ENCODE measurements around the gene C17orf67.

Gene C17orf67, protein sequence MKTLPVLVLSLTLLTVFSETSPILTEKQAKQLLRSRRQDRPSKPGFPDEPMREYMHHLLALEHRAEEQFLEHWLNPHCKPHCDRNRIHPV

DNA sequence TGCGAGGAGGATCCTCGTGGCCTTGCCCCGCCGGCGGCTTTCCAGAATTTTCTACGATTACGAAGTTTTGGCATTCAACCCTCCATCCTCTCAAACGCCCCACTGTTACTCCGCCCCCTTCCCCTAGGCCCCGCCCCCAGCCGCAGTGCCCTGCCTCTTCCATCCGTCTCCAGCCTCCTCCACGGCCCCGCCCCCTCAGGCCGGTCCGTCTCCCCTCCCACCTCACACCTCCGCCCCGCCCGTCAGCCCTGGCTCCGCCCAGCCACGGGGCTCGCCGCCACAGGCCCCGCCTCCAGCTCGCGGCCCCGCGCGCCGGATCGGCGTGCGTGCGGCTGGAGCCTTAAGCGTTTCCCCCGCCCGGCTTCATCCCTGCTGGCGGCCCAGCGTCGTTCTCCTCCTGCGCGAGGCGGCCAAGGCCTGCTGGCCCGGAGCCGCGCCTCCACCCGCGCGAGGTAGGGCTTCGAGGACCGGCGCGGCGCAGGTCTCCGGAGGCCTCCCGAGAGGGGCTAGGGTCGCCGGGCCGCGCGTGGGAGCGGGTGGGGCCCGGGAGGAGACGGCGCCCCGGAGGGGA is at the start of gene C17orf67, which contains the start of gene DGKE:
C17orf67 (minus strand) TSS at position 112 of the 571 bp plus-strand sequence. CDS start 18,110 bp downstream, outside the sequence.
DGKE (plus strand) TSS at position 343 of the 571 bp plus-strand sequence. CDS start 645 bp downstream, outside the sequence.
- H3K4me1 Mint-ChIP-seq: peaks cover 65% of the 10 kb centered on the region
- peak within 1 kb of the TSS; percentile 96 for H3K27ac Mint-ChIP-seq
- DNase-seq: peak; percentile 99
- H3K36me3 Mint-ChIP-seq: peaks cover 36% of the 10 kb centered on the region
- H3K4me3 Mint-ChIP-seq: peak within 1 kb of the TSS; percentile 95
- CTCF ChIA-PET: interaction anchor here (2.9 to 3.0 kb wide), 2 partner anchors 15 to 106 kb away, joined by 7 to 19 read pairs; no protein-coding TSS in a partner anchor
- H3K27me3 Mint-ChIP-seq: no peaks in the 10 kb centered on the region
- H3K9me3 Mint-ChIP-seq: no peaks in the 10 kb centered on the region

DNA sequence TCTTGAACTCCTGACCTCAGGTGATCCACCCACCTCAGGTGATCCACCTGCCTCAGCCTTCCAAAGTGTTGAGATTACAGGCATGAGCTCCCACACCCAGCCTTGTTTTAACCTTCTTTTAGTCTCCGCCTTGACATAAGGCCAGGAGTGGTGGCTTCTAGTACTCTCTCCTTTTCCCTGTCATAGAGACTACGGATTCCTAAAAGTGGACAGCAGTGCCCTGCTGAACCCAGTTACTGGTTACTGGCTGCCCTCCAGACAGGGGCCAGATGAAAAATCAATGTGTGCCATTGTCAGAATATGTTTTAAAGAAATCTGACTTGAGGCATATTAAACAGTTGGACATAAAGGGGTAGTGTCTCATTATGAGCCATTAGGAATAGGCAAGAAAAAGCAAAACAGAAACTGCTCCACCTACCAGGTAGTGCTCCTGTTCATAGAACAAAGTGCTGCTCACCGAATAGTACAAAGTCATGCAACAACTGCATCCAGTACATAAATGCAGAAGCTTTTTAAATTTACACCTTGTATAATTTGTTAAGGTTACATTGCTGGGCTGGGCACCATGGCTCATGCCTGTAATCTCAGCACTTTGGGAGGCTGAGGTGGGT is 48.1 kb upstream of the C17orf67 start:
- no peak overlapping the region for H3K4me3 Mint-ChIP-seq
- H3K27me3 Mint-ChIP-seq: peaks cover 8% of the 10 kb centered on the region
- CTCF ChIA-PET: no interaction called here
- DNase-seq: no peak
- no peaks in the 10 kb centered on the region for H3K9me3 Mint-ChIP-seq
- peaks cover 8% of the 10 kb centered on the region for H3K36me3 Mint-ChIP-seq
- H3K4me1 Mint-ChIP-seq: no peaks in the 10 kb centered on the region
- H3K27ac Mint-ChIP-seq: no peak overlapping the region

DNA sequence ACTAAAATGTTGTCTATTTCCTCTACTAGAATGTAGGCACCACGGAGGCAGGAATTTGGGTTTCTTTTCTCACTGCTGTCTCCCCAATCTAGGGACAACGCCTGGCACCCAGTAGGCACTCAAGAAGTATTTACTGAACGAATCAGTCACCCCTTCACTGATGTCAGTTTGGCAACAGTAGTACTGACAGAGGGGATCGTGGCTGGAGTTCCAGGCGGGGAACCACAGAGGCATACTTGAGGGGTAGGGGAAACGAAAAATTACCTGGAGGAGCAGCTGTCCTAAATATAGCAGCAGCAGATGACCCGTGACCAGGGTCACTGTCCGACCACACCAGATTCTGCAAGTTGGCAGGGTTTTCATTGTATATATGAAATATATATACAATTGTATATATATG is 46.9 kb upstream of the C17orf67 start:
- Mint-ChIP-seq H3K4me1 (no peaks in the 10 kb centered on the region), H3K27me3 (peaks cover 8% of the 10 kb centered on the region), H3K4me3 (no peak overlapping the region), H3K27ac (no peak overlapping the region), H3K36me3 (peaks cover 1% of the 10 kb centered on the region), H3K9me3 (no peaks in the 10 kb centered on the region)
- no peak for DNase-seq
- CTCF ChIA-PET: no interaction called here

GRCh38 chr17:56880133-56880532 is 46.4 kb upstream of the C17orf67 start:
- no peak overlapping the region for H3K4me3 Mint-ChIP-seq
- DNase-seq: no peak

DNA sequence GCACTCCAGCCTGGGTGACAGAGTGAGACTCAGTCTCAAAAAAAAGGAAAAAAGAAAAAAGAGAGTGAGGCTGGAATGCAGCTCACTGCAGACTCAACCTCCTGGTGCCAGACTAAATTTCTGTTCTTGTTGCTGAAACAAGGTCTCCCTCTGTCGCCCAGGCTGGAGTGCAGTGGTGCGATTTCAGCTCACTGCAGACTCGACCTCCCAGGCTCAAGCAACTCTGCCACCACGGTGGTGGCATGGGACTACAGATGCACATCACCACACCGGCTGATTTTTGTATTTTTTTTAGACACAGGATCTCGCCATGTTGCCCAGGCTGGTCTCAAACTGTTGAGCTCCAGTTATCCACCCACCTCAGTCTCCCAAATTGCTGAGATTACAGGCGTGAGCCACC is 45.6 kb upstream of the C17orf67 start:
- no peaks in the 10 kb centered on the region for H3K9me3 Mint-ChIP-seq
- CTCF ChIA-PET: interaction anchor here (0.7 kb wide), 1 partner anchor 14 kb away, joined by 3 read pairs; no protein-coding TSS in a partner anchor
- no peak overlapping the region for H3K4me3 Mint-ChIP-seq
- H3K36me3 Mint-ChIP-seq: no peaks in the 10 kb centered on the region
- no peak overlapping the region for H3K27ac Mint-ChIP-seq
- H3K4me1 Mint-ChIP-seq: no peaks in the 10 kb centered on the region
- DNase-seq: no peak
- H3K27me3 Mint-ChIP-seq: peaks cover 8% of the 10 kb centered on the region

More at GRCh38 chr17:56880133-56880532, 46.4 kb upstream of the C17orf67 start:
- CTCF ChIA-PET: no interaction called here
- Mint-ChIP-seq H3K4me1 (no peaks in the 10 kb centered on the region), H3K27me3 (peaks cover 8% of the 10 kb centered on the region), H3K27ac (no peak overlapping the region), H3K9me3 (no peaks in the 10 kb centered on the region), H3K36me3 (no peaks in the 10 kb centered on the region)

GRCh38 chr17:56876766-56877179 is 43.1 kb upstream of the C17orf67 start:
- Mint-ChIP-seq H3K27me3 (peaks cover 13% of the 10 kb centered on the region), H3K27ac (no peak overlapping the region), H3K4me1 (no peaks in the 10 kb centered on the region), H3K9me3 (no peaks in the 10 kb centered on the region), H3K36me3 (no peaks in the 10 kb centered on the region), H3K4me3 (no peak overlapping the region)
- CTCF ChIA-PET: no interaction called here
- DNase-seq: no peak

DNA sequence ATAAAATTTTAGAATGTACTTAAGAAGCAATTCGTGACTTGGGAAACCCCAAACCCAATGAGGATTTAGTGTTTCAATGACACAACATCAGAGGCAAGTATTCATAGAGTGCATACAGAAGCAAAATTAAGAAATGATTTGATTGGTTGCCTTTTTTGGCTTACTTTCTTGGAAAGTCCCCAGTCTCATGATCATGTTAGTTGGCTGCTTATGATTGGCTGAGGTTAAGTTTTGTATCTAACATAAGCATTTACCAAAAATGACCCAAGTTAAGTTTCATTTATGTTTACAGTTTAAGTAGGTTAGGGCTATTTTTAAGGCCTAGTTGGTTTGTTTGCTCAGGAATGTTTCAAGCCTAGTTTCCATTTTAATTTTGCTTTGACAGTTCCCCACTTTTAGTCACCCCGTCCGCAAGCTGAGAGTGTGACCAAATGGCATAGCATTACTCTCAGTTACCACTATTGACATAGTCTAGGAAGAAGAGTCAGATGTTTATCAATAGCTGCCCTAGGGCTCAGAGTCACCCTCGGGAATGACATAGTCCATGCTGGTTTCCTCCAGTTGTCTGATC is 36.4 kb upstream of the C17orf67 start:
- CTCF ChIA-PET: no interaction called here
- no peak overlapping the region for H3K4me3 Mint-ChIP-seq
- peaks cover 3% of the 10 kb centered on the region for H3K4me1 Mint-ChIP-seq
- no peak for DNase-seq
- no peak overlapping the region for H3K27ac Mint-ChIP-seq
- H3K9me3 Mint-ChIP-seq: no peaks in the 10 kb centered on the region
- H3K27me3 Mint-ChIP-seq: peaks cover 5% of the 10 kb centered on the region
- H3K36me3 Mint-ChIP-seq: peaks cover 1% of the 10 kb centered on the region

GRCh38 chr17:56868716-56869115 is 35.0 kb upstream of the C17orf67 start:
- Mint-ChIP-seq H3K4me1 (peaks cover 3% of the 10 kb centered on the region), H3K36me3 (peaks cover 8% of the 10 kb centered on the region), H3K27me3 (peaks cover 5% of the 10 kb centered on the region), H3K9me3 (no peaks in the 10 kb centered on the region), H3K4me3 (no peak overlapping the region), H3K27ac (no peak overlapping the region)
- CTCF ChIA-PET: interaction anchor here (1.3 kb wide), 1 partner anchor 73 kb away, joined by 4 read pairs; no protein-coding TSS in a partner anchor
- DNase-seq: no peak

DNA sequence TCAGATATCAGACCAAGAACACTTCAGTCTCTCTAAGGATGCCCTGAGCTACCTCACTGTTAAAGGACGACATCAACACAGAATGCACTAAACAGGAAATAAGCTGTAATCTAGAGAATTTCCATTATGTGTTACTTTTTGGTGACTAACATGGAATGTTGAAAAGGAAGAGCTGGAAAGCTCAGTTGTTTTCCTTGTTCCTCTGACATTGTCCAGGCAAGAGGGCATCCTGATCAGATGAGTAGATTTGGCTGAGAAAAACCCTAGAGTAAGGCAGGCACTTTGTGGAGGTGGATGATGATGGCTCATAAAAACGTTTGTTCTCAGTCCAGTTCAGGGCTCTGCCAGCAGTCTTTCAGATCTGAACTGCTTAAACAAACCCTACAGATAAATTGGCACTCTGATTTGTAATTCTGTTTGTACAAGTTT is 34.2 kb upstream of the C17orf67 start:
- H3K4me1 Mint-ChIP-seq: peaks cover 3% of the 10 kb centered on the region
- DNase-seq: no peak
- no peaks in the 10 kb centered on the region for H3K9me3 Mint-ChIP-seq
- H3K36me3 Mint-ChIP-seq: peaks cover 12% of the 10 kb centered on the region
- no peak overlapping the region for H3K27ac Mint-ChIP-seq
- CTCF ChIA-PET: interaction anchor here (0.5 to 1.3 kb wide), 2 partner anchors 73 to 77 kb away, joined by 4 to 5 read pairs; no protein-coding TSS in a partner anchor
- H3K27me3 Mint-ChIP-seq: no peaks in the 10 kb centered on the region
- H3K4me3 Mint-ChIP-seq: no peak overlapping the region

GRCh38 chr17:56866496-56866895 is 32.8 kb upstream of the C17orf67 start:
- Mint-ChIP-seq H3K27me3 (no peaks in the 10 kb centered on the region), H3K4me3 (no peak overlapping the region), H3K36me3 (peaks cover 22% of the 10 kb centered on the region), H3K4me1 (peaks cover 3% of the 10 kb centered on the region), H3K27ac (no peak overlapping the region), H3K9me3 (no peaks in the 10 kb centered on the region)
- no peak for DNase-seq
- CTCF ChIA-PET: no interaction called here

- no peak for DNase-seq
- no peak overlapping the region for H3K27ac Mint-ChIP-seq
- peaks cover 22% of the 10 kb centered on the region for H3K36me3 Mint-ChIP-seq
- CTCF ChIA-PET: no interaction called here
- H3K4me3 Mint-ChIP-seq: no peak overlapping the region
- no peaks in the 10 kb centered on the region for H3K9me3 Mint-ChIP-seq
- peaks cover 3% of the 10 kb centered on the region for H3K4me1 Mint-ChIP-seq
- no peaks in the 10 kb centered on the region for H3K27me3 Mint-ChIP-seq
Observed at GRCh38 chr17:56866076-56866475, 32.4 kb upstream of the C17orf67 start.

DNA sequence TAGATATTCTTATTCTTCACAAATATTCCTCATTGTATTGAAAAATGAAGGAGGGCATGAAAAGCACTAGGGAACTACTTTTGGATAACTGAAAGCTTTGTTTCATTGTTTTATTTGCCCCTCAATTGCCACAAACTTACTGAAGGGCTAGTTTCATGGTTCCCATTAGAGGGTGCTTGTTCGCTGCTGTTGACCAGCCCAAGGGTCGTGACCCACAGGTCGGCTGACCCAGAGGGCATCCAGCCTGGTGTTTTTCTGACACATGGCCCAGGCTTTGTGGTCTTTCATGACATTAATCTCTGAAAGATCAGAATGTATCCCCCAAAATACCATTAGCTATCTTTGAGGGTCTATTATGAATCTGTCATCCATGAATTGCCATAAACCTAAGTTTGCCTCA is 30.3 kb upstream of the C17orf67 start:
- CTCF ChIA-PET: interaction anchor here (1.5 to 1.9 kb wide), 2 partner anchors 41 to 44 kb away, joined by 3 to 8 read pairs; no protein-coding TSS in a partner anchor
- H3K27ac Mint-ChIP-seq: no peak overlapping the region
- no peak for DNase-seq
- no peak overlapping the region for H3K4me3 Mint-ChIP-seq
- H3K36me3 Mint-ChIP-seq: peaks cover 29% of the 10 kb centered on the region
- no peaks in the 10 kb centered on the region for H3K27me3 Mint-ChIP-seq
- H3K9me3 Mint-ChIP-seq: no peaks in the 10 kb centered on the region
- H3K4me1 Mint-ChIP-seq: no peaks in the 10 kb centered on the region

- peaks cover 37% of the 10 kb centered on the region for H3K36me3 Mint-ChIP-seq
Observed at GRCh38 chr17:56861899-56862298, 28.2 kb upstream of the C17orf67 start.

DNA sequence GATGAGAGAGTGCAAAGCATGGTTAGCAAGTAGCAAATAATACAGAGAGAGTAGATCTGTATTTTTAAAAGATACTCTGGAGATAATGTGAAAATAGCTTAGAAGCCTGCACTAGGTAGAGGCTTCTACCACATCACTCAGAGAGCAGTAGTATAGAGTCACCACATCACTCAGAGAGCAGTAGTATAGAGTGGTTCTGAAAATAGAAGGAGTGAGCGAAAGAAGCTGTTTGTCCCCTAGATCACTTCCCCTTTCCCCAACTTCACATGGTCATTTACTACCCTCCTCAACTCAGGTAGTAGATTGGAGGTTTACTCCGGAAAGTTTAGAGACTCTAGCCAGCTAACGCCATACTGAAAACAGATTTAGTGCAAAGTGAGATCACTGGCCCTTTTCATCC is 17.3 kb upstream of the C17orf67 start:
- Mint-ChIP-seq H3K27ac (peak overlapping the region; percentile 46), H3K4me3 (no peak overlapping the region), H3K4me1 (peaks cover 11% of the 10 kb centered on the region), H3K36me3 (peaks cover 51% of the 10 kb centered on the region), H3K27me3 (no peaks in the 10 kb centered on the region), H3K9me3 (no peaks in the 10 kb centered on the region)
- CTCF ChIA-PET: interaction anchor here (1.0 to 1.7 kb wide), 2 partner anchors 9 to 31 kb away, joined by 3 to 7 read pairs; no protein-coding TSS in a partner anchor
- DNase-seq: no peak

More at GRCh38 chr17:56861899-56862298, 28.2 kb upstream of the C17orf67 start:
- no peak overlapping the region for H3K4me3 Mint-ChIP-seq
- no peak overlapping the region for H3K27ac Mint-ChIP-seq
- H3K9me3 Mint-ChIP-seq: no peaks in the 10 kb centered on the region
- CTCF ChIA-PET: no interaction called here
- no peaks in the 10 kb centered on the region for H3K27me3 Mint-ChIP-seq
- no peak for DNase-seq
- no peaks in the 10 kb centered on the region for H3K4me1 Mint-ChIP-seq
